ACC112 (cell line): ENCODE results near the gene SNRPD2.
A peak's percentile ranks its signal among the peaks of the same experiment; 100 is the strongest.

Experiments used
- H2AFZ ChIP-seq: fragments of 200-600 bp; sonication (generic); one replicate; pipeline ENCODE4 v1.6.0; 2017; ENCODE audit warnings: antibody characterized with exemption, low read length; ENCODE audit not compliant: unreplicated experiment
- H3K27ac ChIP-seq: fragments of 200-600 bp; sonication (generic); 2 replicates; pipeline ENCODE4 v1.5.1; 2014; ENCODE audit warnings: low read depth, mild to moderate bottlenecking, antibody characterized with exemption, low read length, moderate library complexity
- H3K27me3 ChIP-seq: fragments of 200-600 bp; sonication (generic); 2 replicates; pipeline ENCODE4 v1.6.1; 2014; ENCODE audit warnings: mild to moderate bottlenecking, antibody characterized with exemption, low read length, moderate library complexity, mixed read lengths; ENCODE audit not compliant: insufficient read depth
- H3K36me3 ChIP-seq: fragments of 200-600 bp; sonication (generic); 2 replicates; pipeline ENCODE4 v1.6.1; 2016; ENCODE audit warnings: mild to moderate bottlenecking, antibody characterized with exemption, low read length, moderate library complexity, mixed read lengths; ENCODE audit not compliant: insufficient read depth
- H3K4me1 ChIP-seq: fragments of 200-600 bp; sonication (generic); one replicate; pipeline ENCODE4 v1.6.1; 2016; ENCODE audit warnings: low read length, mixed read lengths; ENCODE audit not compliant: insufficient read depth, unreplicated experiment, control insufficient read depth
- H3K4me3 ChIP-seq: fragments of 200-600 bp; sonication (generic); 2 replicates; pipeline ENCODE4 v1.5.1; 2014; ENCODE audit warnings: mild to moderate bottlenecking, low read depth, low read length
- H3K79me2 ChIP-seq: fragments of 200-600 bp; sonication (generic); one replicate; pipeline ENCODE4 v1.6.0; 2016; ENCODE audit warnings: low read length; ENCODE audit not compliant: control insufficient read depth, unreplicated experiment, insufficient read depth

The SNRPD2 gene

GRCh38 chr19:45653634-45654033, 38.1 kb downstream of the SNRPD2 start:
- Histone ChIP-seq H3K4me1 (no peaks in the 10 kb centered on the region), H3K4me3 (no peak overlapping the region), H2AFZ (no peak overlapping the region), H3K27ac (no peak overlapping the region), H3K27me3 (no peaks in the 10 kb centered on the region), H3K36me3 (no peaks in the 10 kb centered on the region), H3K79me2 (no peaks in the 10 kb centered on the region)

GRCh38 chr19:45650722-45651121, 41.0 kb downstream of the SNRPD2 start:
- Histone ChIP-seq H3K27me3 (no peaks in the 10 kb centered on the region), H3K4me1 (no peaks in the 10 kb centered on the region), H3K27ac (no peak overlapping the region), H3K36me3 (no peaks in the 10 kb centered on the region), H2AFZ (no peak overlapping the region), H3K79me2 (no peaks in the 10 kb centered on the region), H3K4me3 (no peak overlapping the region)

- no peak overlapping the region for H2AFZ ChIP-seq
- peaks cover 4% of the 10 kb centered on the region for H3K4me1 ChIP-seq
- H3K36me3 ChIP-seq, result no peaks in the 10 kb centered on the region
- no peaks in the 10 kb centered on the region for H3K27me3 ChIP-seq
- H3K4me3 ChIP-seq, result peak overlapping the region; percentile 46
- H3K27ac ChIP-seq, result no peak overlapping the region
- no peaks in the 10 kb centered on the region for H3K79me2 ChIP-seq
Measured at GRCh38 chr19:45646345-45646698, 45.4 kb downstream of the SNRPD2 start.

GRCh38 chr19:45645631-45646344, 46.0 kb downstream of the SNRPD2 start:
- Histone ChIP-seq H3K36me3 (no peaks in the 10 kb centered on the region), H3K79me2 (no peaks in the 10 kb centered on the region), H3K27me3 (no peaks in the 10 kb centered on the region), H3K4me1 (peaks cover 4% of the 10 kb centered on the region), H3K4me3 (peak overlapping the region; percentile 46), H2AFZ (no peak overlapping the region), H3K27ac (no peak overlapping the region)

- Histone ChIP-seq H3K4me3 (peak overlapping the region; percentile 46; the same call in 1 of the 2 replicates), H3K4me1 (peaks cover 4% of the 10 kb centered on the region), H2AFZ (no peak overlapping the region), H3K27ac (no peak overlapping the region), H3K27me3 (no peaks in the 10 kb centered on the region), H3K79me2 (no peaks in the 10 kb centered on the region), H3K36me3 (no peaks in the 10 kb centered on the region)
Measured at GRCh38 chr19:45645068-45645630, 46.6 kb downstream of the SNRPD2 start.

- no peaks in the 10 kb centered on the region for H3K27me3 ChIP-seq
- H3K4me1 ChIP-seq, result peaks cover 4% of the 10 kb centered on the region
- no peaks in the 10 kb centered on the region for H3K79me2 ChIP-seq
- no peak overlapping the region for H3K27ac ChIP-seq
- no peak overlapping the region for H2AFZ ChIP-seq
- no peaks in the 10 kb centered on the region for H3K36me3 ChIP-seq
- no peak overlapping the region for H3K4me3 ChIP-seq
Measured at GRCh38 chr19:45643927-45644771, 47.6 kb downstream of the SNRPD2 start.

- Histone ChIP-seq H3K27me3 (no peaks in the 10 kb centered on the region), H3K36me3 (no peaks in the 10 kb centered on the region), H3K4me1 (peaks cover 5% of the 10 kb centered on the region), H2AFZ (no peak overlapping the region), H3K79me2 (no peaks in the 10 kb centered on the region), H3K4me3 (peak overlapping the region; percentile 50), H3K27ac (peak overlapping the region; percentile 76)
Measured at GRCh38 chr19:45643024-45643926, 48.5 kb downstream of the SNRPD2 start.

GRCh38 chr19:45641274-45642105, 50.3 kb downstream of the SNRPD2 start:
- Histone ChIP-seq H3K4me1 (peaks cover 7% of the 10 kb centered on the region), H3K36me3 (no peaks in the 10 kb centered on the region), H3K27ac (peak overlapping the region; percentile 76), H3K27me3 (no peaks in the 10 kb centered on the region), H2AFZ (peak overlapping the region; percentile 93), H3K4me3 (peak overlapping the region; percentile 84), H3K79me2 (no peaks in the 10 kb centered on the region)

GRCh38 chr19:45640849-45641273, 50.9 kb downstream of the SNRPD2 start:
- Histone ChIP-seq H2AFZ (no peak overlapping the region), H3K27ac (peak overlapping the region; percentile 76; the same call in 1 of the 2 replicates), H3K36me3 (no peaks in the 10 kb centered on the region), H3K4me1 (peaks cover 7% of the 10 kb centered on the region), H3K79me2 (no peaks in the 10 kb centered on the region), H3K27me3 (no peaks in the 10 kb centered on the region), H3K4me3 (peak overlapping the region; percentile 84)
